GM12891 (cell line): ENCODE data around the gene ASIC3.

Experiments
- POLR2A ChIP-seq: IDR thresholded peaks from 2 replicates; pipeline ENCODE4 v1.6.1; 2011; ENCODE audit warnings: low read depth, low read length, control low read depth
- POLR2AphosphoS5 ChIP-seq: IDR thresholded peaks from 2 replicates; pipeline ENCODE4 v1.6.1; 2011; ENCODE audit warnings: low read depth, low read length, control low read depth
- POU2F2 ChIP-seq: IDR thresholded peaks from 2 replicates; pipeline ENCODE4 v1.6.1; 2011; ENCODE audit warnings: low read depth, mild to moderate bottlenecking, control low read depth, low read length, moderate library complexity
- TAF1 ChIP-seq: IDR thresholded peaks from 2 replicates; pipeline ENCODE4 v1.6.1; 2011; ENCODE audit warnings: low read depth, low read length, control low read depth

DNA sequence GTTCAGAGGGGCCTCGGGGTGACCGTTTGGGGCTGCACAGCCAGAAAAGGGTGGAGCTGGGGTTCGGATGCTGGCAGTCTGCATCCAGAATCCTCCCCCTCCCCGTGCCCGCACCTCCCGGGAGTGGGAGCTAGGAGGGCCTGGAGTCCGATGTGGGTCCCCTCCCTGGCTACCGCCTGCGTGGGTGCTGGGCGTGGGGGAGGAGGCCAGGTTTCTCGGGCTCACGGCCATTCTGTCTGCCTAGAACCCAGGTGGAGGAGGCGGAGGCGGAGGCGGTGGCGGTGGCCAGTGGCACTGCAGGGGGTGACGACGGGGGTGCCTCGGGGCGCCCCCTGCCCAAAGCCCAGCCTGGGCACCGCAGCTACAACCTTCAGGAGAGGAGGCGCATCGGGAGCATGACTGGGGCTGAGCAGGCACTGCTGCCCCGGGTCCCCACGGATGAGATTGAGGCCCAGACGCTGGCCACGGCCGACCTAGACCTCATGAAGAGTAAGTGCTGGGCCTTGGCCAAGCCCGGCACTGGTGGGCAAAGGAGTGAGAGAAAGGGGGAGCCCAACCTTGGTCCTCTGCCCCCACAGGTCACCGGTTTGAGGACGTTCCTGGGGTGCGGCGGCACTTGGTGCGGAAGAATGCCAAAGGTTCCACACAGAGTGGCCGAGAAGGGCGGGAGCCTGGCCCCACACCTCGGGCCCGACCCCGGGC is 18.1 kb downstream of the ASIC3 start:
- TF ChIP-seq TAF1 (no peak), POLR2AphosphoS5 (no peak), POLR2A (no peak), POU2F2 (no peak)
